Suprapubic skin (tissue), 3 donors: ENCODE measurements around the gene ELOF1.

ENCODE experiments used
- POLR2A ChIP-seq, 2 donors: fragments of 450-650 bp; IDR thresholded peaks; one replicate each; pipeline ENCODE4 v1.6.1; 2017; ENCODE audit warnings: antibody characterized with exemption in 2 of 2, mild to moderate bottlenecking in 2 of 2, moderate library complexity in 2 of 2
- TF ChIP-seq, protein P1 (sequence below), 2 donors: fragments of 200-600 bp in 1 of 2; fragments of 450-650 bp in 1 of 2; sonication (generic) in 1 of 2; IDR thresholded peaks; one replicate each; pipeline ENCODE4 v1.5.1; 2016 to 2019; ENCODE audit warnings: antibody characterized with exemption in 2 of 2, mild to moderate bottlenecking in 1 of 2, moderate library complexity in 1 of 2

DNA sequence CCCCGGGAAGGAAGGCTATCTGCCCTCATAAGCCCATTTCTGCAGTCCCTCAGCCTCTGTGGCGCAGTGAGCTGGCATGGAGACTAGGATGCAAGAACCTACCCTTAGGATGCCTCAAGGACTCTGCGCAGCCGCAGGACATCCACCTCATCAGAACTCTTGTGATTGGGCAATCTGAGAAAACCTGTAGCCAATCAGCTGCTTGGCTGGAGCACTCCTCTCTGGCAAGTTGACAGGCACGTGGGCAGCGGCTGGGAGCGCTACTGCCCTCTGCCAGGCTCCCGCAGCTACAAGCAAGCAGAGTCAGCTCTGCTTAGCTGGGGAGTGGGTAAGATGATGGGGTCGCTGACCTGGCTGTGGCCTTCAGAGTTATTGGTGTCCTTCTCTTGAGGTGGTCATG lies 28.6 kb downstream of the ELOF1 start:
- TF ChIP-seq, protein P1, sequence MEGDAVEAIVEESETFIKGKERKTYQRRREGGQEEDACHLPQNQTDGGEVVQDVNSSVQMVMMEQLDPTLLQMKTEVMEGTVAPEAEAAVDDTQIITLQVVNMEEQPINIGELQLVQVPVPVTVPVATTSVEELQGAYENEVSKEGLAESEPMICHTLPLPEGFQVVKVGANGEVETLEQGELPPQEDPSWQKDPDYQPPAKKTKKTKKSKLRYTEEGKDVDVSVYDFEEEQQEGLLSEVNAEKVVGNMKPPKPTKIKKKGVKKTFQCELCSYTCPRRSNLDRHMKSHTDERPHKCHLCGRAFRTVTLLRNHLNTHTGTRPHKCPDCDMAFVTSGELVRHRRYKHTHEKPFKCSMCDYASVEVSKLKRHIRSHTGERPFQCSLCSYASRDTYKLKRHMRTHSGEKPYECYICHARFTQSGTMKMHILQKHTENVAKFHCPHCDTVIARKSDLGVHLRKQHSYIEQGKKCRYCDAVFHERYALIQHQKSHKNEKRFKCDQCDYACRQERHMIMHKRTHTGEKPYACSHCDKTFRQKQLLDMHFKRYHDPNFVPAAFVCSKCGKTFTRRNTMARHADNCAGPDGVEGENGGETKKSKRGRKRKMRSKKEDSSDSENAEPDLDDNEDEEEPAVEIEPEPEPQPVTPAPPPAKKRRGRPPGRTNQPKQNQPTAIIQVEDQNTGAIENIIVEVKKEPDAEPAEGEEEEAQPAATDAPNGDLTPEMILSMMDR (IDR thresholded peaks at IDR 0.05) = peak in 1 of 2 donors; percentile 13
- no peak for TF ChIP-seq POLR2A (IDR thresholded peaks at IDR 0.05)
